Peyer's patch (tissue), 4 donors: Measurements from ENCODE around the gene PIK3CD.

Experiments
- POLR2A ChIP-seq, 2 donors: fragments of 450-650 bp; IDR thresholded peaks; one replicate each; pipeline ENCODE4 v1.5.1; 2017; ENCODE audit warnings: antibody characterized with exemption in 2 of 2, mild to moderate bottlenecking in 2 of 2, moderate library complexity in 2 of 2
- TF ChIP-seq, protein P1 (sequence below), 6 experiments: fragments of 450-650 bp in 4 of 6; fragments of 200-600 bp in 2 of 6; sonication (generic) in 1 of 6; IDR thresholded peaks; one replicate each; pipeline ENCODE4 v1.5.1; 2017 to 2019; ENCODE audit warnings: antibody characterized with exemption in 6 of 6, mild to moderate bottlenecking in 3 of 6, moderate library complexity in 1 of 6

DNA sequence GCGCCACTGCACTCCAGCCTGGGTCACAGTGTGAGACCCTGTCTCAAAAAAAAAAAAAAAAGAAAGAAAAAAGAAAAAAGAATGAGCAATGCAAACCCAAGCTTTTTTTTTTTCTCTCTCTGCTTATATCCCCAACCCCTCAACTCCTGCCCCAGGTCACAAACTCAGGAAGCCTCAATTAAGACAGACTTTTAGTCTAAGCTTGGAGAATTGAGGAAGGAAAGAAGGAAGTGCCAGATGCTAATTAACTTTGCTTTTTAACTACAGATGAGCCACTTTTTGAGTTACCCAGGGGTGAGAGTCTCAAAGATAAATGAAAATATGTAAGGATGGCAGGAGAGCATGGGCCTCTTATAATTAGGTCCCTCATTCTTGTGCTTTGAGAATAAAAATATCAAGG lies 33.3 kb downstream of the PIK3CD start:
- TF ChIP-seq, protein P1, sequence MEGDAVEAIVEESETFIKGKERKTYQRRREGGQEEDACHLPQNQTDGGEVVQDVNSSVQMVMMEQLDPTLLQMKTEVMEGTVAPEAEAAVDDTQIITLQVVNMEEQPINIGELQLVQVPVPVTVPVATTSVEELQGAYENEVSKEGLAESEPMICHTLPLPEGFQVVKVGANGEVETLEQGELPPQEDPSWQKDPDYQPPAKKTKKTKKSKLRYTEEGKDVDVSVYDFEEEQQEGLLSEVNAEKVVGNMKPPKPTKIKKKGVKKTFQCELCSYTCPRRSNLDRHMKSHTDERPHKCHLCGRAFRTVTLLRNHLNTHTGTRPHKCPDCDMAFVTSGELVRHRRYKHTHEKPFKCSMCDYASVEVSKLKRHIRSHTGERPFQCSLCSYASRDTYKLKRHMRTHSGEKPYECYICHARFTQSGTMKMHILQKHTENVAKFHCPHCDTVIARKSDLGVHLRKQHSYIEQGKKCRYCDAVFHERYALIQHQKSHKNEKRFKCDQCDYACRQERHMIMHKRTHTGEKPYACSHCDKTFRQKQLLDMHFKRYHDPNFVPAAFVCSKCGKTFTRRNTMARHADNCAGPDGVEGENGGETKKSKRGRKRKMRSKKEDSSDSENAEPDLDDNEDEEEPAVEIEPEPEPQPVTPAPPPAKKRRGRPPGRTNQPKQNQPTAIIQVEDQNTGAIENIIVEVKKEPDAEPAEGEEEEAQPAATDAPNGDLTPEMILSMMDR (IDR thresholded peaks at IDR 0.05) = no peak
- TF ChIP-seq POLR2A (IDR thresholded peaks at IDR 0.05) = no peak
